Liver (tissue), 9 donors: ENCODE measurements around the gene PLA1A. TPM values are rescaled to one million over a fixed set of nuclear protein-coding genes. Genes with fewer than 3 reads are reported as not detected.

Experiments used
- DNase-seq: peaks from one replicate; pipeline ENCODE4 v3.0.0-alpha.2; 2017; ENCODE audit warnings: low spot score
- H3K27ac ChIP-seq, 2 donors: one replicate each; pipeline ENCODE4 v1.7.0; 2013; ENCODE audit warnings: inconsistent platforms in 2 of 2, low read length in 2 of 2, control low read depth in 1 of 2, low read depth in 1 of 2, mild to moderate bottlenecking in 1 of 2
- H3K27me3 ChIP-seq, 4 donors: one replicate each; pipeline versions ENCODE4 v1.6.1 to v1.7.0; 2013; ENCODE audit warnings: low read length in 3 of 4, inconsistent platforms in 1 of 4, mild to moderate bottlenecking in 1 of 4, moderate library complexity in 1 of 4; ENCODE audit not compliant: control insufficient read depth in 4 of 4, insufficient read depth in 4 of 4
- H3K36me3 ChIP-seq, 4 donors: one replicate each; pipeline versions ENCODE4 v1.6.1 to v1.7.0; 2013; ENCODE audit warnings: low read length in 3 of 4, mild to moderate bottlenecking in 3 of 4, low read depth in 1 of 4, moderate library complexity in 1 of 4; ENCODE audit not compliant: control insufficient read depth in 4 of 4, insufficient read depth in 3 of 4
- H3K4me1 ChIP-seq, 4 donors: one replicate each; pipeline versions ENCODE4 v1.6.1 to v1.7.0; 2013; ENCODE audit warnings: low read length in 3 of 4, mild to moderate bottlenecking in 3 of 4, moderate library complexity in 1 of 4; ENCODE audit not compliant: control insufficient read depth in 4 of 4, insufficient read depth in 4 of 4
- H3K4me3 ChIP-seq, 3 donors: one replicate each; pipeline versions ENCODE4 v1.6.1 to v1.7.0; 2013; ENCODE audit warnings: low read length in 3 of 3, control low read depth in 1 of 3, low read depth in 1 of 3, mild to moderate bottlenecking in 1 of 3
- H3K9ac ChIP-seq, 2 donors: one replicate each; pipeline ENCODE4 v1.7.0; 2013; ENCODE audit warnings: low read length in 2 of 2, mild to moderate bottlenecking in 2 of 2, moderate library complexity in 2 of 2, control low read depth in 1 of 2, low read depth in 1 of 2
- H3K9me3 ChIP-seq, 4 donors: one replicate each; pipeline versions ENCODE4 v1.6.1 to v1.7.0; 2013; ENCODE audit warnings: low read length in 3 of 4; ENCODE audit not compliant: control insufficient read depth in 4 of 4
- FOXA1 ChIP-seq: IDR thresholded peaks from 2 replicates; pipeline ENCODE4 v1.6.1; 2016; ENCODE audit warnings: antibody characterized with exemption
- GABPA ChIP-seq, 2 donors: IDR thresholded peaks in 1 of 2; conservative IDR thresholded peaks in 1 of 2; 2 replicates each; pipeline ENCODE4 v1.6.1; 2016; ENCODE audit warnings: antibody characterized with exemption in 2 of 2, mild to moderate bottlenecking in 1 of 2, moderate library complexity in 1 of 2
- HNF4A ChIP-seq, 2 donors: conservative IDR thresholded peaks; 2 replicates each; pipeline ENCODE4 v1.6.1; 2016; ENCODE audit warnings: antibody characterized with exemption in 2 of 2, mild to moderate bottlenecking in 2 of 2
- RXRA ChIP-seq, 2 donors: IDR thresholded peaks; 2 replicates each; pipeline ENCODE4 v1.6.1; 2017 to 2018; ENCODE audit warnings: antibody characterized with exemption in 2 of 2, mild to moderate bottlenecking in 1 of 2
- SP1 ChIP-seq: IDR thresholded peaks from 2 replicates; pipeline ENCODE4 v1.6.1; 2018; ENCODE audit warnings: antibody characterized with exemption, mild to moderate bottlenecking
- TAF1 ChIP-seq: conservative IDR thresholded peaks from 2 replicates; pipeline ENCODE4 v1.6.1; 2016; ENCODE audit warnings: antibody characterized with exemption, mild to moderate bottlenecking
- WGBS: extraction: QIAGEN DNeasy Blood & Tissue Kit; methylation state at CpG from one replicate; pipeline ENCODE4 v1.1.7; 2013; 5-methylcytosine and 5-hydroxymethylcytosine counted together
- polyA plus RNA-seq, 2 donors: library from polyadenylated mRNA; stranded (reverse) in 1 of 2; unstranded in 1 of 2; fragments of 200-250 nt in 1 of 2; fragments of >200 nt in 1 of 2; fragmentation: Nextera tagmentation in 1 of 2; extraction: Ambion mirVana in 1 of 2; gene quantifications; one replicate each; pipeline versions ENCODE4 v1.2.1 to v1.2.3, GENCODE V29; 2013 to 2015
- total RNA-seq, 2 donors: library from RNA; depleted of rRNA; stranded (reverse); fragments of >200 nt; gene quantifications; one replicate each; pipeline ENCODE4 v1.2.3, GENCODE V29; 2014
- TF ChIP-seq, protein P1 (sequence below): IDR thresholded peaks from 2 replicates; pipeline ENCODE4 v1.6.1; 2016; ENCODE audit warnings: antibody characterized with exemption, mild to moderate bottlenecking
- TF ChIP-seq, protein P2 (sequence below): IDR thresholded peaks from 2 replicates; pipeline ENCODE4 v1.6.1; 2016; ENCODE audit warnings: antibody characterized with exemption
- TF ChIP-seq, protein P3 (sequence below): IDR thresholded peaks from 2 replicates; pipeline ENCODE4 v1.6.1; 2016; ENCODE audit warnings: antibody characterized with exemption
- TF ChIP-seq, protein P4 (sequence below): fragments of 150-350 bp; IDR thresholded peaks from 2 replicates; pipeline ENCODE4 v1.5.1; 2017; ENCODE audit warnings: improper control_type of control experiment, low read depth, low read length; ENCODE audit not compliant: missing input control
- donor health status: healthy.
- donor health status: healthy.
- donor health status: healthy.
- donor health status: healthy.
- donor health status: healthy.

Gene PLA1A
- total and polyA plus RNA-seq, 4 donors: 6.0 to 63.9 (median 33.0) TPM

DNA sequence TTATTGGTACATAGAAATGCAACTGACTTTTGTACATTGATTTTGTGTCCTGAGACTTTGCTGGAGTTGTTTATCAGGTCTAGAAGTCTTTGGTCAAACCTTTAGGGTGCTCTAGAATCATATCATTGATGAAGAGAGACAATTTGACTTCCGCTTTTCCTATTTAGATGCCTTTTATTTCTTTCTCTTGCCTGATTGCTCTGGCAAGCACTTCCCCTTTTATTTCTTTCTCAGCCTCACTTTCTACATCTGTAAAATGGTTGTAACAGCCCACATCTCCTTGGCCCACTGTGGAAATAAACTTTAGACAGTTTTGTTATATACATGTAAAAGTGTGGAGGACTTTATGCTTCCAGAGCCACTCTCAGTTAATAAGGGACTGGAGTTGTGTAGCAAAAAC lies 14.0 kb downstream of the PLA1A start:
- TF ChIP-seq RXRA (IDR thresholded peaks at IDR 0.05): no peak
- TF ChIP-seq, protein P1, sequence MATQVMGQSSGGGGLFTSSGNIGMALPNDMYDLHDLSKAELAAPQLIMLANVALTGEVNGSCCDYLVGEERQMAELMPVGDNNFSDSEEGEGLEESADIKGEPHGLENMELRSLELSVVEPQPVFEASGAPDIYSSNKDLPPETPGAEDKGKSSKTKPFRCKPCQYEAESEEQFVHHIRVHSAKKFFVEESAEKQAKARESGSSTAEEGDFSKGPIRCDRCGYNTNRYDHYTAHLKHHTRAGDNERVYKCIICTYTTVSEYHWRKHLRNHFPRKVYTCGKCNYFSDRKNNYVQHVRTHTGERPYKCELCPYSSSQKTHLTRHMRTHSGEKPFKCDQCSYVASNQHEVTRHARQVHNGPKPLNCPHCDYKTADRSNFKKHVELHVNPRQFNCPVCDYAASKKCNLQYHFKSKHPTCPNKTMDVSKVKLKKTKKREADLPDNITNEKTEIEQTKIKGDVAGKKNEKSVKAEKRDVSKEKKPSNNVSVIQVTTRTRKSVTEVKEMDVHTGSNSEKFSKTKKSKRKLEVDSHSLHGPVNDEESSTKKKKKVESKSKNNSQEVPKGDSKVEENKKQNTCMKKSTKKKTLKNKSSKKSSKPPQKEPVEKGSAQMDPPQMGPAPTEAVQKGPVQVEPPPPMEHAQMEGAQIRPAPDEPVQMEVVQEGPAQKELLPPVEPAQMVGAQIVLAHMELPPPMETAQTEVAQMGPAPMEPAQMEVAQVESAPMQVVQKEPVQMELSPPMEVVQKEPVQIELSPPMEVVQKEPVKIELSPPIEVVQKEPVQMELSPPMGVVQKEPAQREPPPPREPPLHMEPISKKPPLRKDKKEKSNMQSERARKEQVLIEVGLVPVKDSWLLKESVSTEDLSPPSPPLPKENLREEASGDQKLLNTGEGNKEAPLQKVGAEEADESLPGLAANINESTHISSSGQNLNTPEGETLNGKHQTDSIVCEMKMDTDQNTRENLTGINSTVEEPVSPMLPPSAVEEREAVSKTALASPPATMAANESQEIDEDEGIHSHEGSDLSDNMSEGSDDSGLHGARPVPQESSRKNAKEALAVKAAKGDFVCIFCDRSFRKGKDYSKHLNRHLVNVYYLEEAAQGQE: no peak
- TF ChIP-seq GABPA (IDR thresholded peaks at IDR 0.05 in 1 of 2, conservative IDR thresholded peaks at IDR 0.05 in 1 of 2): no peak
- no peak for TF ChIP-seq FOXA1
- TF ChIP-seq SP1: no peak
- TF ChIP-seq TAF1: no peak
- TF ChIP-seq, protein P2, sequence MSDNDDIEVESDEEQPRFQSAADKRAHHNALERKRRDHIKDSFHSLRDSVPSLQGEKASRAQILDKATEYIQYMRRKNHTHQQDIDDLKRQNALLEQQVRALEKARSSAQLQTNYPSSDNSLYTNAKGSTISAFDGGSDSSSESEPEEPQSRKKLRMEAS: no peak
- no peak overlapping the region for H3K9ac ChIP-seq
- WGBS: 95% methylated on average over 1 of the region's 1 CpG
- H3K4me1 ChIP-seq: no peaks in the 10 kb centered on the region
- H3K27me3 ChIP-seq: no peaks in the 10 kb centered on the region
- no peak overlapping the region for H3K4me3 ChIP-seq
- H3K27ac ChIP-seq: no peak overlapping the region
- H3K9me3 ChIP-seq: no peaks in the 10 kb centered on the region
- H3K36me3 ChIP-seq: peaks cover 2 to 19% (median 10%) of the 10 kb centered on the region in 4 donors
- DNase-seq: no peak

DNA sequence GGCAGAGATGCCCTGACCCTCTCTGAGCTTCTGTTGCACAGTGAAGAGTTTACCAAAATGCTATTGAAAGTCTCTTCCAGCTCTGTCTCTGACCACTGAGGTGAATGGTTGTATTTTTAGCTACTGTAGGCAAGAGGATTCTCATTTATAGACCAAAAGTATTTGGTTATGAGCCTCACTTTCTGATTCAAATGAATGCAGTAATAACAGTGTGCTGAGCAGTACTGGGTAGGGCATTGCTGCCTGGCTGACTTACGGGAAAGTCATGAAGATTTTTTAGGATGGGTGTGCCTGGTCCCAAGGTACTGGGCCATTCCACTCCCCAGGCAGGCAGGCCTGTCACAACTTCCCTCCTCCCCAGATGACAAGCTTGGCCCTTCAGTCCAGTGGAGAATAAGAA lies 15.5 kb downstream of the PLA1A start:
- Histone ChIP-seq H3K9me3 (no peaks in the 10 kb centered on the region), H3K9ac (no peak overlapping the region), H3K4me1 (no peaks in the 10 kb centered on the region), H3K27ac (no peak overlapping the region), H3K36me3 (peaks cover 4 to 20% (median 11%) of the 10 kb centered on the region in 4 donors), H3K4me3 (no peak overlapping the region), H3K27me3 (no peaks in the 10 kb centered on the region)
- WGBS: 92% methylated on average over 1 of the region's 1 CpG
- TF ChIP-seq, protein P3, sequence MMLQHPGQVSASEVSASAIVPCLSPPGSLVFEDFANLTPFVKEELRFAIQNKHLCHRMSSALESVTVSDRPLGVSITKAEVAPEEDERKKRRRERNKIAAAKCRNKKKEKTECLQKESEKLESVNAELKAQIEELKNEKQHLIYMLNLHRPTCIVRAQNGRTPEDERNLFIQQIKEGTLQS: no peak
- DNase-seq: no peak

DNA sequence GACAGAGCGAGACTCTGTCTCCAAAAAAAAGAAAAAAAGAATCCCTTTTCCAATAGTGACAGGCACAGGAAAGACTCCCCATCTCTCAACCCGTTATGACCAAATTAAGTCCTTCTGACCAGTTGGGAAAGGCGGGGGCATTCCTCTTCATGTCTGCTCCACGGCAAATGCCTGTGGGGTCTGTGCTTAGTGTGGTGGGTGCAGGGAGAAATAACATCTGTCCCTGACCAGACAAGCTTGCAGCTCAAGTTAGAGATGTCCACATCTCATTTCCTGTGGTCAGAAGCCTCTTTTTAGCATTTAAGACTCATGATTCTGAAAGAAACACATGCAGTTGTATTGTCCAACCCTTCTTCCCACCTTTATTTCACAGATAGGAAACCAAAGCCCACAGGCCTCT lies 16.2 kb downstream of the PLA1A start:
- TF ChIP-seq HNF4A (conservative IDR thresholded peaks at IDR 0.05) (no peak), RXRA (IDR thresholded peaks at IDR 0.05) (no peak)
- TF ChIP-seq, protein P4, sequence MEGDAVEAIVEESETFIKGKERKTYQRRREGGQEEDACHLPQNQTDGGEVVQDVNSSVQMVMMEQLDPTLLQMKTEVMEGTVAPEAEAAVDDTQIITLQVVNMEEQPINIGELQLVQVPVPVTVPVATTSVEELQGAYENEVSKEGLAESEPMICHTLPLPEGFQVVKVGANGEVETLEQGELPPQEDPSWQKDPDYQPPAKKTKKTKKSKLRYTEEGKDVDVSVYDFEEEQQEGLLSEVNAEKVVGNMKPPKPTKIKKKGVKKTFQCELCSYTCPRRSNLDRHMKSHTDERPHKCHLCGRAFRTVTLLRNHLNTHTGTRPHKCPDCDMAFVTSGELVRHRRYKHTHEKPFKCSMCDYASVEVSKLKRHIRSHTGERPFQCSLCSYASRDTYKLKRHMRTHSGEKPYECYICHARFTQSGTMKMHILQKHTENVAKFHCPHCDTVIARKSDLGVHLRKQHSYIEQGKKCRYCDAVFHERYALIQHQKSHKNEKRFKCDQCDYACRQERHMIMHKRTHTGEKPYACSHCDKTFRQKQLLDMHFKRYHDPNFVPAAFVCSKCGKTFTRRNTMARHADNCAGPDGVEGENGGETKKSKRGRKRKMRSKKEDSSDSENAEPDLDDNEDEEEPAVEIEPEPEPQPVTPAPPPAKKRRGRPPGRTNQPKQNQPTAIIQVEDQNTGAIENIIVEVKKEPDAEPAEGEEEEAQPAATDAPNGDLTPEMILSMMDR: no peak
- no peak overlapping the region for H3K27ac ChIP-seq
- H3K4me3 ChIP-seq: no peak overlapping the region
- no peak overlapping the region for H3K9ac ChIP-seq
- no peaks in the 10 kb centered on the region for H3K9me3 ChIP-seq
- DNase-seq: no peak
- H3K36me3 ChIP-seq: peaks cover 4 to 26% (median 11%) of the 10 kb centered on the region in 4 donors
- WGBS: 96% methylated on average over 4 of the region's 4 CpGs
- H3K27me3 ChIP-seq: no peaks in the 10 kb centered on the region
- H3K4me1 ChIP-seq: no peaks in the 10 kb centered on the region
